ENCODE results near the gene NRGN. TPM values are rescaled to one million over a fixed set of nuclear protein-coding genes. Genes with fewer than 3 reads are reported as not detected.
A peak's percentile ranks its signal among the peaks of the same experiment; 100 is the strongest.

NRGN gene
- polyA plus RNA-seq, 1 experiment, result 3.4 TPM

- H3K27me3 ChIP-seq (ENCODE audit: control insufficient read depth, insufficient read depth, low read length), result no peaks in the 10 kb centered on the region
- CTCF ChIA-PET, result interaction anchor here (1.6 to 3.7 kb wide), 7 partner anchors 10 to 88 kb away, joined by 5 to 30 read pairs (median 7); partner anchors contain the start of gene ESAM
- TF ChIP-seq, protein P1, sequence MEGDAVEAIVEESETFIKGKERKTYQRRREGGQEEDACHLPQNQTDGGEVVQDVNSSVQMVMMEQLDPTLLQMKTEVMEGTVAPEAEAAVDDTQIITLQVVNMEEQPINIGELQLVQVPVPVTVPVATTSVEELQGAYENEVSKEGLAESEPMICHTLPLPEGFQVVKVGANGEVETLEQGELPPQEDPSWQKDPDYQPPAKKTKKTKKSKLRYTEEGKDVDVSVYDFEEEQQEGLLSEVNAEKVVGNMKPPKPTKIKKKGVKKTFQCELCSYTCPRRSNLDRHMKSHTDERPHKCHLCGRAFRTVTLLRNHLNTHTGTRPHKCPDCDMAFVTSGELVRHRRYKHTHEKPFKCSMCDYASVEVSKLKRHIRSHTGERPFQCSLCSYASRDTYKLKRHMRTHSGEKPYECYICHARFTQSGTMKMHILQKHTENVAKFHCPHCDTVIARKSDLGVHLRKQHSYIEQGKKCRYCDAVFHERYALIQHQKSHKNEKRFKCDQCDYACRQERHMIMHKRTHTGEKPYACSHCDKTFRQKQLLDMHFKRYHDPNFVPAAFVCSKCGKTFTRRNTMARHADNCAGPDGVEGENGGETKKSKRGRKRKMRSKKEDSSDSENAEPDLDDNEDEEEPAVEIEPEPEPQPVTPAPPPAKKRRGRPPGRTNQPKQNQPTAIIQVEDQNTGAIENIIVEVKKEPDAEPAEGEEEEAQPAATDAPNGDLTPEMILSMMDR (IDR thresholded peaks at IDR 0.05; ENCODE audit: low read depth, low read length), result peak; percentile 22; the same call in 1 of the 2 replicates
- H3K9me3 ChIP-seq (ENCODE audit: control insufficient read depth, insufficient read depth, low read length), result no peaks in the 10 kb centered on the region
- H3K4me3 ChIP-seq (ENCODE audit: low read depth, low read length), result no peak overlapping the region
- DNase-seq (ENCODE audit: low read depth, low spot score), result no peak
- POLR2A ChIA-PET, result no interaction called here
- no peak overlapping the region for H3K27ac ChIP-seq (ENCODE audit: low read depth, low read length)
These were observed 38.5 kb downstream of the NRGN start for GRCh38 chr11:124778281-124778680.

DNA sequence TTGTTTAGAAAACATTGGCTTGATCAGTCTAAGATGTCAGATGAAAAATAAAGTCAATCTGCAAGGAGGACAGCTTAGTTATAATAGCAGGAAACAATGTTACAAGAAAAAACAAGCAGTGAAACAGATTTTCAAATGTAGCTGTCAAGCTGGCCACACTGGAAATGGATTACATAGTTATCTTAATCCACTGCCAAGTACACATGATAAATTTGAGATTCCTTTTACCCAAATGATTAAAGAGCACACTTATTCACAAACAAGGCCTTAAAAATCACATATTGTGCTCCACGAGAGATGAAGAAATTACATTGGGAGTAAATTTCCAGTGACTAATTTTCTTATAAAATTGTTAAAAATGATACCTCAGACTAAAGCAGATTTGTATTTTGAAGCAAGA is 39.8 kb downstream of the NRGN start:
- H3K27me3 ChIP-seq (ENCODE audit: control insufficient read depth, insufficient read depth, low read length), result no peaks in the 10 kb centered on the region
- no peaks in the 10 kb centered on the region for H3K9me3 ChIP-seq (ENCODE audit: control insufficient read depth, insufficient read depth, low read length)
- H3K27ac ChIP-seq (ENCODE audit: low read depth, low read length), result no peak overlapping the region
- H3K4me3 ChIP-seq (ENCODE audit: low read depth, low read length), result no peak overlapping the region
- TF ChIP-seq, protein P1 (IDR thresholded peaks at IDR 0.05; ENCODE audit: low read depth, low read length), result no peak
- ChIA-PET CTCF (interaction anchor here (0.6 to 3.7 kb wide), 7 partner anchors 15 to 570 kb away, joined by 3 to 30 read pairs (median 7); partner anchors contain the start of gene ESAM), POLR2A (no interaction called here)
- DNase-seq (ENCODE audit: low read depth, low spot score), result no peak

DNA sequence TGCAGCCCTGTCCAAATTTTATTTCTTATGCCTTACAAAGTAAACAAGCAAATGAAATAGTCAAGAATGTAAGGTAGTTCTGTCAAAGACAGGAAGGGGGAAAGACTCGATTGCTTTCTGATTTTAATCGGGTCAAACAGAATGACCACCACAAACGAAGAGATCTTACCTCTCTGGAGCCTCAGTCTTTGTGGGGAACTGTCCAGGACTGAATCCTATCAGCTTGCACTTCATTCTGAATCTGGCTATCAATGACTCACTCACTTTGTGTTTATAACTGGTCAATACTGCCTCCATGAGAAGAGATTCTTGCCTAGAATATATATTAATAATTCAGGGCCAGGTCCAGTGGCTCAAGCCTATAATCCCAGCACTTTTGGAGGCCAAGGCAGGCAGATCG is 43.3 kb downstream of the NRGN start:
- CTCF ChIA-PET, result interaction anchor here (0.9 to 5.3 kb wide), 6 partner anchors 11 to 139 kb away, joined by 3 to 46 read pairs (median 9); partner anchors contain the start of gene ESAM
- H3K4me3 ChIP-seq (ENCODE audit: low read depth, low read length), result no peak overlapping the region
- DNase-seq (ENCODE audit: low read depth, low spot score), result no peak
- POLR2A ChIA-PET, result no interaction called here
- no peaks in the 10 kb centered on the region for H3K9me3 ChIP-seq (ENCODE audit: control insufficient read depth, insufficient read depth, low read length)
- TF ChIP-seq, protein P1 (IDR thresholded peaks at IDR 0.05; ENCODE audit: low read depth, low read length), result no peak
- H3K27me3 ChIP-seq (ENCODE audit: control insufficient read depth, insufficient read depth, low read length), result no peaks in the 10 kb centered on the region
- H3K27ac ChIP-seq (ENCODE audit: low read depth, low read length), result no peak overlapping the region

DNA sequence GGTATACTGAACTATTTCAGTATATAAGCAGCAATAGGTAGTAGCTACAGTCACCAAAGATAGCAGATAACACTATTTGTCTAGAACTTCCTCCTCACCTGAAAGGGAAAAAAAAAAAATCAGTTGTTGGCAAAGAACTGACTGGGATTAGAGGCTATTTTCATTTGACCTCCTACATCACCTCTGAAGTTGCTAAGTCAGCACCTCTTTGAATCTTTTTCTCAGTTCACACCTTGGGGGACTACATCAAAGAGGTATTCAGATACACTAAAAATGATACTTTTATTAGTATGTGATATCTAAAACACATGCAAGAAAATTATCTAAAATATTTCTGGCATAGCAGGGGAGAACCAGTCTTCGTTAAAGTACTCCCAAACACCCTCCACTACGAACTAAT is 44.3 kb downstream of the NRGN start:
- DNase-seq (ENCODE audit: low read depth, low spot score), result no peak
- no peak overlapping the region for H3K27ac ChIP-seq (ENCODE audit: low read depth, low read length)
- H3K4me3 ChIP-seq (ENCODE audit: low read depth, low read length), result no peak overlapping the region
- CTCF ChIA-PET, result interaction anchor here (5.3 kb wide), 1 partner anchor 9 kb away, joined by 46 read pairs; no protein-coding TSS in a partner anchor
- TF ChIP-seq, protein P1 (IDR thresholded peaks at IDR 0.05; ENCODE audit: low read depth, low read length), result no peak
- no peaks in the 10 kb centered on the region for H3K27me3 ChIP-seq (ENCODE audit: control insufficient read depth, insufficient read depth, low read length)
- H3K9me3 ChIP-seq (ENCODE audit: control insufficient read depth, insufficient read depth, low read length), result no peaks in the 10 kb centered on the region
- POLR2A ChIA-PET, result no interaction called here

- POLR2A ChIA-PET, result no interaction called here
- H3K27ac ChIP-seq (ENCODE audit: low read depth, low read length), result no peak overlapping the region
These were observed 48.8 kb downstream of the NRGN start for GRCh38 chr11:124788521-124788920.

More at GRCh38 chr11:124788521-124788920, 48.8 kb downstream of the NRGN start:
- CTCF ChIA-PET, result interaction anchor here (0.9 to 2.1 kb wide), 5 partner anchors 25 to 145 kb away, joined by 3 to 7 read pairs (median 3); no protein-coding TSS in a partner anchor
- DNase-seq (ENCODE audit: low read depth, low spot score), result no peak
- no peaks in the 10 kb centered on the region for H3K9me3 ChIP-seq (ENCODE audit: control insufficient read depth, insufficient read depth, low read length)
- no peak overlapping the region for H3K4me3 ChIP-seq (ENCODE audit: low read depth, low read length)
- TF ChIP-seq, protein P1 (IDR thresholded peaks at IDR 0.05; ENCODE audit: low read depth, low read length), result no peak
- no peaks in the 10 kb centered on the region for H3K27me3 ChIP-seq (ENCODE audit: control insufficient read depth, insufficient read depth, low read length)

Measured in AG04450 (cell line).